HG03378 (cell line): Measurements from ENCODE around the gene TMEM51.

Source experiments
- ATAC-seq: cut with Tn5 transposase; IDR thresholded peaks from one replicate; pipeline ENCODE4 v1.9.1; 2021; ENCODE audit warnings: mild to moderate bottlenecking, moderate library complexity; ENCODE audit not compliant: unreplicated experiment

The TMEM51 gene

DNA sequence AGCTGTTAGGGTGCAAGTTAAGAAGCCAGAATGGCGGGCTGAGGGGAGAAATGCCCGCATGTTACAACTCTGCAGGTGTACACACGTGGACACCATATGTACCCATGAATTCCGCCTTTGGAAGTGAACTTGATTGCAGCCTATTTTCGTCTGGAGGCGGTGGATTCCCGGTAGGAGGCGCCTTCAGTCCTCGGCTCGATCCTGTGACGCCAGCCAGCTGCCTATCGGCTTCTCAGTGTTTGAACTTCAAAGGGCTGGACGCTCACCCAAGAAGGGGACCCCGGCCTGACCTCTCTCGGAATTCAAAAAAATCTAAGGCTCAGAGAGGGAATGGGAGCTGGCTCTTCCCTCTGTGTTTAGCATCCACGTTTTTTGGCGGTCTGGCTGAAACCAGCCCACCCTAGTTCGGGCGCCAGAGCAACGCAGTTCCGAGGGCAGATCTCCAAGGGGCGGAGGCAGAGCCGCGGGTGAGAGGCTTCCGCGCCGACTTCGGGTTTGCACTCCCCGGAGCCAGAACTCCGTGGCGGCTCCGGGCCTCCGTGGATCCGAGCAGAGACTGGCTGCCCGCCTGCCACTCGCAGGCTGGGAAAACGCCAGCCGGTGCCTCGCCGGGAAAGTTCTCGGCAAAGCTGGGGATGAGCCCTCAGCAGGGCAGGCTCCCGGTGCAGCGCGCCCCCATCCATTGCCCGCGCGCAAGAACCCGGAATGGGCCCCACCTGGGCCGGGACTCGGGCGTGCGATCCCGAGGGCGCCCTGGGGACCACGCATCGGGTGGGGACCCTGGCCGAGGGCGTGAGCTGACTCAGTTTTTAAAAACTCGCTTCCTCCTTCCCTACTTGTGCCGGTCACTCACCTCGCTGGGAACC lies 996 bp upstream of the TMEM51 start:
- ATAC-seq = no peak

DNA sequence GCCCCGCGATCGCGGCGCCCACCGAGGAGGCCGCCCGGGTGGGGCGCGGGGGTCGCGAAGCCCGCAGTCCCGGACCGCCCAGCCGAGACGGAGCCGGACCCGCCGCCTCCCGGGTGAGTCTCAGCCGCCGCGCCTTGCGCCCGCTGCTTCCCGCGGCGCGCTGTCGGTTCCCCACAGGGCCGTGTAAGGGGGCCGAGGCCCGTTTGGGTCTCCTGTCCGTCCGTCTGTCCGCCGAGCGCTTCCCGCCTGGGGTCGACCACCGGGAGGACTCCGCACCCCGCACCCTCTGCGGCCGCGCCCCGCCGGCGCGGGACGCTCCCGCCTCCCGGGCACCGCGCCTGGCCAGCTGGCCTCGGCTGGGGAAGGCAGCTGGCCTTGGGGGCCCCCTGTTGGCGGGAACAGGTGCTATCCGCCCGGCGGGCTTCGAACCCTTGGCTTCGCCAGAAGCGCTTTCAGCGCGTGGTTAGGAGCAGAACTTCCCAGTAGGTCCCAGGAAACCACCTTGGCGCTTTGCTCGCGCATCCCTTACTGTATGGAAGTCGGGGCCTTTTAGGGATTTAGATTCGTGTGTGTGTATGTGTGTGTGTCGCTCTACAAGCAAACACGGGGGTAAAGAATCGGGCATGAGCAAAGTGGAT lies 414 bp downstream of the TMEM51 start:
- ATAC-seq = no peak

- no peak for ATAC-seq
These were observed 1.0 kb downstream of the TMEM51 start for GRCh38 chr1:15154480-15155036.

DNA sequence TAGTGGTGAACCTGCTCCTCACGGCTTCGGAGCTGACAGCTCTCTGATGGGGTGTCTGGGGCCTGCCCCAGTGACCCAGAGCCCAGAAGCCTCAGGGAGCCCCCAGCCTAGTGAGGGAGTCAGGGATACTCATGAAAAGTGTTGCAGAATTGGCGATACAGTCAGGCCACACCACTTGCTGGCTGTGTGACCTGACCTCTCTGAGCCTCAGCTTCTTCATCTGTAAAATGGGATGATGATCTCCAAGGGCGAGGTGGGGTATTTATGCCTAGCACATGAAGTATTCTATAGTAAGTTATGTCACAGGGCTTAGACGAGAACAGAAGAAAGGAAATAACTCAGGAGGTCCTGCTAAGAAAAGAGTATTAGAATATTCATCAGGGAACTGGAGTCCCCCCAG lies 1.6 kb downstream of the TMEM51 start:
- no peak for ATAC-seq

- ATAC-seq = no peak
These were observed 2.6 kb downstream of the TMEM51 start for GRCh38 chr1:15155888-15156741.

- no peak for ATAC-seq
These were observed 3.3 kb downstream of the TMEM51 start for GRCh38 chr1:15156807-15157380.

DNA sequence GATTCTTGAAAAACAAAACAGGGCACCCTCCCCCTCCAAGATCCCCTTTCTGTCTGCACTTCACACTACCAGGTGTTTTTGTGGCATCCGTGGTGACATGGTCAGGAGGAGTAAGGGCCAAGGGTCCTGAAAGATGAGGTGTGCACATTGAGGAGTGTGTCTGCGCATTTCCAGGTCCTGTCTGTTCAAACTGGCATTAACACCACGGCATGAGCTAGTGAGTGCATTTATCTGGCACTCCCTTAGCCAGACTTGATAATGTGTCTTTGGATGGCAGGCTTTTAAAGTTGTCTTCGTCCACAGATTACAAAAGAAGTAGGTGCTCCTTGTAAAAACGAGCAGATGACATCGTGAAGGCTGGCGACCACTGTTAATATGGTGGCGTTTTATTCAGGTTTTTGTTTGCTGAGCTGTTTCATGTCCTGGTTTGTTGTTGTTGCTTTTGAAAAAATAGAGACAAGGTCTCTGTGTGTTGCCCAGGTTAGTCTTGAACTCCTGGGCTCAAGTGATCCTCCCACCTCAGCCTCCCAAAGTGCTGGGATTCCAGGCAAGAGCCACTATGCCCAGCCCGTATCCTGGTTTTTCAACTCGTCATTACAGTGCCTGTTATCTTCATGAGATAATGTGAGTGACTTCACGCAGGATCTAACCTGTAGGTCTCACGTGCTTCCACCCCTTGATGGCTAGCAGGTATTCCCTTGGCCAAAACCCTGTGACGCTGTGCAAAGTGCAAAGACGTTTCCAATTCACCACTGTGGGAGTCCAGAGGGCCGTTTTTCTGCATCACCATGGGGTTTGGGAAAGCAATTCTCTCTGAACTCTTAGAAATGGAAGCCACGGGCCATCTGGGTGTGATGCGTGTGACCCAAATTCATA lies 4.2 kb downstream of the TMEM51 start:
- no peak for ATAC-seq

DNA sequence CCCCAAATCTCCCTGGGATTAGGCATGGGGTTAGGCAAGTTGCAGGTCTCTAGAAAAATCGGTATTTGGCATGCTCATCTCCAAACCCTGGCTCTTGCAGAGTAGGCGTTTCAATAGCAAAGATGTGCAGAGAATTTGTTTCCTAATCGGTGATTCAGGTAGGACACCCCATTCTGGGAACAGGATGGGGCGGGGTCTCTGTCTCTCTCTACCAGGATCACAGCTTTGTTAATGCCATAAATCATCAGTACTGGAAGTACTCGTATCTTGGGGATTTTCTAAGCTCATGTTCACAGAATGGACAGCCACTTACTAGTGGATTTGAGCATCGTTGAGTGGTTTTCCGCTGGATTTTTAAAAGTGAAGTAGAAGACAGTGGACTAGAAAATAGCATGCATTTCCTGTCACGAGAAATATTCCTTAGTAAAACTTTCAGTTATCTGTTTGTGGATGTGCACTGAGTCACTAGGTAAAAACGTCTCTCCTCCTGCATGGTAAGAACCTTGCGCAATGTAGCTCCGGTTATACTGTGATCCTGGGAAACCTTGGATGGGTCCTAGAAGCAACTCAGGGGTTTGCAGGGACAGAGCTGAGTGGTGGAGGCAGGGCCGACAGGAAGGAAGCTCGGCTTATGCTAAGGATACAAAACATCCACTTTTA lies 5.1 kb downstream of the TMEM51 start:
- no peak for ATAC-seq

GRCh38 chr1:15159166-15159555 lies 5.6 kb downstream of the TMEM51 start:
- ATAC-seq = no peak

GRCh38 chr1:15160626-15161025 lies 7.1 kb downstream of the TMEM51 start:
- no peak for ATAC-seq

- ATAC-seq = no peak
These were observed 13.8 kb downstream of the TMEM51 start for GRCh38 chr1:15167386-15167785.

- no peak for ATAC-seq
These were observed 14.9 kb downstream of the TMEM51 start for GRCh38 chr1:15168479-15168878.

- ATAC-seq = no peak
These were observed 16.5 kb downstream of the TMEM51 start for GRCh38 chr1:15170071-15170470.

- ATAC-seq = no peak
These were observed 17.8 kb downstream of the TMEM51 start for GRCh38 chr1:15171271-15171908.

GRCh38 chr1:15172405-15173259 lies 19.1 kb downstream of the TMEM51 start:
- ATAC-seq = no peak

DNA sequence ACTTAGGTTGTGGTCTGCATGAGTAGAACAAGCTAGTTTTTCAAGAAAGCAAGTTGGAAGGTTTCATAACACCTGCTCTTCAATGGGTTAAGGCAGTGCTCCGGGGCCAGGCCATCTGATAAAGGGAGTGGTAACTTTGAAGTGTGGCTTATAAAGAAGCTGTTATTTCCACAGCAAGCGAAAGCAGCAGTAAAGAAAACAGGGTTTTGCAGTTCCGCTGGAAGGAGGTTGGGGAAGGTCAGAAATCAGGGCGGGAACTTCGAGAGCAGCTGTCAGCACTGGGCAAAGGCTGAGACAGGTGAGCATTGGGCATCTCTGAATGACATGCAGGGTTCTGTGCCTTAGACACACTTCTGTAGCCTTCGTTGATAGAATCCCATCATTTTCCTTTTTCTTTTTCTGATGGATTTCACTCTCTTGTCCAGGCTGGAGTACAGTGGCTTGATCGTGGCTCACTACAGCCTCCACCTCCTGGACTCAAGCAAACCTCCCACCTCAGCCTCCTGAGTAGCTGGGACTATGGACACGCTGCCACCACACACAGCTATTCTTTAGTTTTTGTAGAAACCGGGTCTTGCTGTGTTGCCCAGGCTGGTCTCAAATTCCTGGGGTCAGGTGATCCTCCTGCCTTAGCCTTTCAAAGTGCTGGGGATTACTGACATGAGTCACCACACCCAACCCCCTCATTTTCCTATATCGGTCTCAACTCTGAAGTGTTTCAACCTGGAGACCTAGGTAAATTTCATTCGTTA lies 20.5 kb downstream of the TMEM51 start:
- no peak for ATAC-seq

DNA sequence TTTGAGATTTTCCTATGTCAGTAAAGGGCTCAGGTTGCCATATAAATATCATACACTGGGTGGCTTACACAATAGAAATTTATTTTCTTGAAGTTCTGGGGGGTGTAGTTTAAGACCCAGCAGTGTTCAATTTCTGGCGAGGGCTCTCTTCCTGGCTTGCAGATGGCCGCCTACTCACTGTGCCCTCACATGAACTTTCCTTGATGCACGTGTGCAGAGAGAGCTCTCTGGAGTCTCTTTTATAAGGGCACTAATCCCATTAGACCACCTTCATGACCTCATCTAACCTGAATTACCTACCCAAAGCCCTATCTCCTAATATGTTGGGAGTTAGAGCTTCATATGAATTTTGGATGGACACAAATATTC lies 21.1 kb downstream of the TMEM51 start:
- no peak for ATAC-seq
